GM19463 (cell line): Measurements from ENCODE around the gene KLF7.

Experiments used
- ATAC-seq: cut with Tn5 transposase; IDR thresholded peaks from one replicate; pipeline ENCODE4 v1.9.1; 2021; ENCODE audit warnings: mild to moderate bottlenecking, moderate library complexity; ENCODE audit not compliant: unreplicated experiment

KLF7 gene

DNA sequence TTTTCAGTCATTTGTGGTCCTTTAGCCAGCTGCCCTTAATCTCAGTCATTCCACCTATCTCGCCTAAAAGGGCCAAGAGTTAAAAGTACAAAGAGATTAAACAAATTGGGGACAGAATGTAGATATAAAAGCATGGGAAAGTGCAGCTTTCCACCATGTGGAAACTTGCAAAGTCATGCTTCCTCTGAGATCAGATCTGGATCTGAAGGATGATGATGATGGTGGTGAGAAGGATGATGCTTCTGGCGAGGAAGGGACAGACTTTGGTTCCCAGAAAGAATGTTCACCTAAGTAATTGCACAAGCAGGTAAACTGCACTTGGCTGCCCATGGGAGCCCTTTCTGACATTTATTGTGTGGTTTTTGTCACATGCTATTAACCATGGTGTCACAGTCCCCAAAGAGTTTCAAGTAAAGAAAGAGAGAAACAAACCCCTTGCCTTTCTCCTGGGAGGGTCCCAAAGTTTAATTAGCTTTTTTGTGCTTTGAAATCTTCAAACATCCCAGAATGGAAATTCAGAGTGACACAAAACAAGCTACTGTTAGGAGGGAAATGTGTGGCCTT, 34.7 kb downstream of the KLF7 start:
- no peak for ATAC-seq

- ATAC-seq: no peak
These were observed 35.9 kb downstream of the KLF7 start for GRCh38 chr2:207129821-207130220.

- ATAC-seq: no peak
These were observed 36.9 kb downstream of the KLF7 start for GRCh38 chr2:207128867-207129266.

DNA sequence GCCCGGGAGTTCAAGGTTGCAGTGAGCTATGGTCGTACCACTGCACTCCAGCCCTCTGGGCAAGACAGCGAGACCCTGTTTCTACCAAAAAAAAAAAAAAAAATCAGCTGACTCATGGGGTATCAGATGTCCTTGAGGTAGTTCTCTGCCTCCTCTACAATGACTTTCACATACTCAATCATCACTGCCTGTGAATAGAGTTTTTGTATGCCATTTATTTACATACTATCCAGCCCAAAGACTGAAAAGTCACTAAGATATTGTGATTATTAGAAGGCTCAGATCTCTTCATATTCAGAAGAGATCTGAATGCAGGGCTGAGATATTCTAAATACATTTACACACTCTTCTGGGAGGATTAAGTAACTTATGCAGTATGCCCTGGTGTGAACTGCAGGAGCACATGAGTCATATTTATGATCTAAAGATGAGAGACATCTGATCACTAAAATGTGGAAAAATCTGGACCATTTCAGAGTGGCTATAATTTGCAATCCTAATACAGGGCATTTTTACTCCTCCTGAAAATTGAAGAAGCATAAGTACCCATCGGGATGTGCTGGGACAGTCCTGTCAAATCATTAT, 38.9 kb downstream of the KLF7 start:
- no peak for ATAC-seq

DNA sequence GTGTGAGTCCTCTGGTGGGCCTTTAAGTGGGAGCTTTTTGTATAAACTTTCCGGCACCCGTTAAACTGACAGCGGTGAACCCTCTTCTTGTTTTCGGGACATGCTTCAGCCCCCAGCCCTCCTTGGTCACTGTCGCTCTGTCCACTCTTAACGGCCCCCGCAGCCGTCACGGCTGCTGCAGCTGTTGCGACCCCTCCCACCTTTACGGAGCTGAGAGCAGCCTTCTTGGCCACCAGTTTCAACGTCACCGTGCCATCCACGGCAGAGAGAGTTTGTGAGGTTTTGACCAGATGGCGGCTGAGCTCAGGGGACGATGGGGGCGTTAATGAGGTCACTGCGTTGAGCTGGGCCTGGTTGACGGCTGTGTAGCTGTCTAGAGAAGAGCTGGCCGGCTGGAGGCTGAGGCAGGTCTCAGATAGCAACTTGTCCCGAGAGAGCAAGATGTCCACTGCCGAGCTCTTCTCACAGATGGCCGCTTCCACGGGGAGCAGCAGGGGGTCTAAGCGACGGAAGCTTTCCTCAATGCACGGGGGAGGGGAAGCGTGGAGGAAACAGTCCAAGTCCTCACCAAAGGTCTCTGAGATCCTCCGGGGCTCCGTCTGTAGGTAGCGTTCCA, 41.9 kb downstream of the KLF7 start:
- no peak for ATAC-seq

GRCh38 chr2:207123335-207123744, 42.4 kb downstream of the KLF7 start:
- peak; percentile 62 for ATAC-seq

- no peak for ATAC-seq
These were observed 43.0 kb downstream of the KLF7 start for GRCh38 chr2:207122651-207123334.

DNA sequence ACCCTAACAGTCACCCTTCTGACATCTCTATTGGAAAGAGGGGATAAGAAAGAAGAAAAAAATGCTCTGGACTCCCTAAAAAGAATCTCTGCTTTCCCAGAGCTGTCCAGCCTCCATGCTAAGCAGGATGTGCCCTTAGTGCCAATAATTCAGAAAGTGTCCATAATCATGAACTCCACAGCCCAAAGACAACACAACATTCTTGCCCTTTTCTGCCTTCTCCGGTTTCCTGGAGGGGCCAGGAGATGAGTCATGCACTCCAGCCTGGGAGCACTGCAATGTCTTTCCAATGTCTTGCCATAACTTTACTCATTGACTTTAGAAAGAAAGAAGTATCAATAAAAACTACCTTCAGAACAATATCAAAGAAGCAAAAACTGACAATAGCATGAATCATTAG, 44.0 kb downstream of the KLF7 start:
- no peak for ATAC-seq

DNA sequence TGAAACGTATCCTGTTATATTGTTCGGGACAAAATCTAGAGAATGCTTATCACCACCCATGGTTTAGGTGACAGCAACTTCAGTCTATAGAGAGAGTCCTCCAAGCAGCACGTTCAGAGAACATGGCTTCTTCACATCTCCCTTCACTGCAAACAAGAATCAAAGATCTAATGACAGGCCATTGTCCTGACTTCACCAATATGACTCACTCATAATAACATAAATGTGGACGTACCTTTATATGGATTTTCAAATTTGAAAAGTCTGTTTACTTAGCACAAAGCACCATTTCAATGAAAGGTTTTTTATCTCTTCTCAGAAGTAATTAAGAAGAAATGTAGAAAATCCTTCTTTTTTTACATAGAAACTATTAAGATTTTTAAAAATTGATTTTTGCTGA, 46.7 kb downstream of the KLF7 start:
- ATAC-seq: no peak

GRCh38 chr2:207117668-207118067, 48.1 kb downstream of the KLF7 start:
- ATAC-seq: no peak

DNA sequence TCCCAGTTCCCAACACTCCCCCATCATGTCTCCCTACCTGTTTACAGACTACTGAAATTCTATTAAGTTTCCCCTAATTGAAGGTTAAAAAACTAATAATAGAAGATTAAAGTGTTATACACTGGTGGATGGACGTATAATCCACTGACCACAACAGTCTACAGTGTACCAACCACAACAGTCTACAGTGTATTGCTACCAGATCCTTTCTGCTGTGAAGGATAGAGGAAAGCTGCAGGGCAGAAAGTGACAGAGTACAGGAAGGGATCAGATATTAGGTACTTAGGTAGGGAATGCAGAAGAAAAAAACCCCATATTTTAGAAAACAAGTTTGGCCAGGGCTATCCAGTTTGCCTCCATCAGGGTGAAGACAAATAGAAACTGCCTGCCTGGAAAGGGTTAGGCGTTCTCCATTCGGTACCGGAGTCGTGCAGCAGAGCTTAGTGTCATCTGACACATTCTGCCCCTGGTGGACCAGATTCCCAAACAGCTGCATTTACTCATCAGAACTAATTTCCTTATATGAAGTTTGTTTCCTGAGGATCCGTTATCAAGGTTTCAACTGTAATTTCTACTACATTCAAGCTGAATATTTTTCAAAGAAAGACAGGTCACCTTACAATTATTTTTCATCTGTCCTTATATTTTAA, 49.9 kb downstream of the KLF7 start:
- no peak for ATAC-seq

DNA sequence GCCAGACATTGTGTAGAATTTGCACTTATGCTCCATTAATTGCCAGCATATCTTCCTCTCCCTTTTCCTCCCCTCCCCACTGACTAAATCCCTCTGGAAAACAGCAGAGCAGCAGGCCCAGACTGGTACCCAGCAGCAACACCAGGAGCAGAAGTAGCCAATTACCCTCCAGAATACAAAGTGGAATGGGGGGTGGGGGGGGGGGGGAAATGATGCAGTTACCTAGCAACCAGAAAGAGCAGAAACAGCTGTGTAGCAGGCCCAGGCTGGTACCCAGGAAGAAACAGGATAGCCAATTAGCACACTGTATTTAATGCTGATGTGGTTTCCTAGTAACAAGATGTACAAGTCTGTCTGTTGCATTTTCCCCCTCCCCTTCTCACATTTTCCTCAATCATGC, 52.3 kb downstream of the KLF7 start:
- no peak for ATAC-seq

- no peak for ATAC-seq
These were observed 53.0 kb downstream of the KLF7 start for GRCh38 chr2:207112785-207113184.

GRCh38 chr2:207112383-207112782, 53.4 kb downstream of the KLF7 start:
- no peak for ATAC-seq

GRCh38 chr2:207111757-207112156, 54.0 kb downstream of the KLF7 start:
- no peak for ATAC-seq

DNA sequence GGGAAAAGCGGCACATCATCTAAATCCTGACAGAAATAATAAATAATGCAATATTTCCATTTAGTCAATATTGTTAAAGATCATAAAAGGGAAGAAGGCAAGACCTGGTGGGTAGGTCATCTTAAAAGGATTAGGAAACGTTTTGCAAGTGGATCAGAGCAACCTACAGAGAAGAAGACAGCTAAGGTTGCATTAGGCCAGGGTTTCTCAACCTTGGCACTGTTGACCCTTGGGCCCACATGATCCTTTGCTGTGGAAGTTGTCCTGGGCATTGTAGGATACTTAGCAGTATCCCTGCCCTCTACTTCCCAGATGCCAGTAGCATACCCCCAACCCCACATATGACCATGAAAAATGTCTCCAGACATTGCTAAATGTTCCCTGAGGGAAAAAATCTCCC, 55.0 kb downstream of the KLF7 start:
- no peak for ATAC-seq

GRCh38 chr2:207110310-207110709, 55.4 kb downstream of the KLF7 start:
- ATAC-seq: no peak

- no peak for ATAC-seq
These were observed 56.0 kb downstream of the KLF7 start for GRCh38 chr2:207109768-207110167.

DNA sequence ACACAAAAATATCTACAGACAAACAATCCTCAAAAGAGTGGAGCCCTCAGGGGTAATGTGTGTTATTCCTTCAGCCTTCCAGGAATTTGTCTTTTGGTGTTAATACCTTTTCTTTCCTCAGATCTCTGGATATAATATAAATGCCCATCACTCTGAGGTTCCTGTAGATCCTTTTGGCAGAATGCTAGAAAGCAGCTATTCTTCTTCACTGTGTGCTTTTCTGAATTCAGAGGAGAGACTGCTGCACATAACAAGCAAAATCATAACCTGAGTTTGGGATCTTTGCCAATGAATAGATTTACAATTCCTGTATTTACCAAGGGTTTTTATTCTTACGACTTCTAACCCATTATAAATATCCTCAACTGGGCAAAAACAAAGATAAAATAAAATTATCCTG, 57.3 kb downstream of the KLF7 start:
- no peak for ATAC-seq

GRCh38 chr2:207107551-207107950, 58.2 kb downstream of the KLF7 start:
- no peak for ATAC-seq

DNA sequence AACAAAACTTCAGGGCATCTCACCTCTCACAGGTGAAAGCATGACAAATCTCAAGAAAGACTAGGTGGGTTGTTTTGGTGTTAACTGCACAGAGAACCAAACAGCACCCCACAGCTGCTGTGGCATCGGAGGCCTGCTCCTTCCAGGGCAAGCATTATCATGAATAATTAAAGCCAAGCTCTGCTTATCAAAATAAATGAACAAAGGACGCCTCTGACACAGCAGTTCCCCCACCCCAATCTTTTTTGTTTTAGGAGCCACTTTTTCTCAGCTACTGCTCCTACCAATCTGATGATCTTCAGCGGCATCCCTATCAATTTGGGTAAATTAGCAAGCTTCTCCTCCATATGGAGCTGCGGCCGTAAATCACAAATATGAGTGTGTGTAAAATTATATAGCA, 58.6 kb downstream of the KLF7 start:
- ATAC-seq: no peak

- ATAC-seq: no peak
These were observed 62.6 kb downstream of the KLF7 start for GRCh38 chr2:207103132-207103531.
